GM06990 (cell line): Measurements from ENCODE around the gene UROC1.

ENCODE experiments used
- DNase-seq: peaks from one replicate; pipeline ENCODE4 v3.0.0-alpha.2; 2011; ENCODE audit not compliant: insufficient read length; ENCODE audit errors: extremely low read depth
- H3K27me3 ChIP-seq: replicated peaks from 2 replicates; pipeline ENCODE4 v1.6.0; 2011; ENCODE audit warnings: low read length; ENCODE audit not compliant: control insufficient read depth, insufficient read depth
- H3K36me3 ChIP-seq: 2 replicates; pipeline ENCODE4 v1.5.1; 2011; ENCODE audit warnings: low read length; ENCODE audit not compliant: control insufficient read depth, insufficient read depth
- H3K4me3 ChIP-seq: replicated peaks from 2 replicates; pipeline ENCODE4 v1.5.1; 2011; ENCODE audit warnings: low read depth, mild to moderate bottlenecking, control low read depth, low read length
- TF ChIP-seq, protein P1 (sequence below): IDR thresholded peaks from 2 replicates; pipeline ENCODE4 v1.5.1; 2011; ENCODE audit warnings: low read length, control low read depth, mild to moderate bottlenecking, inconsistent platforms; ENCODE audit not compliant: insufficient read depth, poor library complexity, severe bottlenecking

UROC1 gene

DNA sequence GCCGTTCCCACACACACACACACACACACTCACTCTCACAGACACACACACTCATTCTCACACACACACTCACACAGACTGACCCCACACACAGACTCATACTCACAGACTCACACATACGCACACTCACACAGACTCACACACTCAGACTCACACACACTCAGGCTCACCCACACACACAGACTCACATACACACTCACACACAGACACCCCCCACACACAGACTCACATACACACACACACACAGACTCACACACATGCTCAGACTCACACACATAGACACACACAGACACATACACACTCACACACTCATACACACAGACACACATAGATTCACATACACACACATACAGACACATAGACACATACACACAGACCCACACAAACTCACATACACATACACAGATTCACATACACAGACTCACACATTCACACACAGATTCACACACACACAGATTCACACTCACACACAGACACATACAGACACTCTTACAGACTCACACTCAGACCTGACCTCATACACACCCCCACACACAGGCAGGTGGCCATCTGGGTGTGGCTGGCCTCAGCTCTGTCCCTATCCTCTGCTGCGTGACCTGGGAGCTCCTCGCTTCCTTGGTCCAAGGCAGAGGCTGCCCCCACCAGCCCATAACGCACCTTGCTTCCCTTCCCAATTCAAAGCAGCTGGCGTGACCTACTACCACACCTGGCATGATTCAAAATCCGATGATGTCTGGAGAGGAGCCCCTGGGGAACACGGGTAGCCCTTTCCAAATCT is 39.3 kb upstream of the UROC1 start:
- TF ChIP-seq, protein P1, sequence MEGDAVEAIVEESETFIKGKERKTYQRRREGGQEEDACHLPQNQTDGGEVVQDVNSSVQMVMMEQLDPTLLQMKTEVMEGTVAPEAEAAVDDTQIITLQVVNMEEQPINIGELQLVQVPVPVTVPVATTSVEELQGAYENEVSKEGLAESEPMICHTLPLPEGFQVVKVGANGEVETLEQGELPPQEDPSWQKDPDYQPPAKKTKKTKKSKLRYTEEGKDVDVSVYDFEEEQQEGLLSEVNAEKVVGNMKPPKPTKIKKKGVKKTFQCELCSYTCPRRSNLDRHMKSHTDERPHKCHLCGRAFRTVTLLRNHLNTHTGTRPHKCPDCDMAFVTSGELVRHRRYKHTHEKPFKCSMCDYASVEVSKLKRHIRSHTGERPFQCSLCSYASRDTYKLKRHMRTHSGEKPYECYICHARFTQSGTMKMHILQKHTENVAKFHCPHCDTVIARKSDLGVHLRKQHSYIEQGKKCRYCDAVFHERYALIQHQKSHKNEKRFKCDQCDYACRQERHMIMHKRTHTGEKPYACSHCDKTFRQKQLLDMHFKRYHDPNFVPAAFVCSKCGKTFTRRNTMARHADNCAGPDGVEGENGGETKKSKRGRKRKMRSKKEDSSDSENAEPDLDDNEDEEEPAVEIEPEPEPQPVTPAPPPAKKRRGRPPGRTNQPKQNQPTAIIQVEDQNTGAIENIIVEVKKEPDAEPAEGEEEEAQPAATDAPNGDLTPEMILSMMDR = no peak
- no peak for DNase-seq
- Histone ChIP-seq H3K4me3 (no peak overlapping the region), H3K27me3 (peaks cover 1% of the 10 kb centered on the region), H3K36me3 (no peaks in the 10 kb centered on the region)

DNA sequence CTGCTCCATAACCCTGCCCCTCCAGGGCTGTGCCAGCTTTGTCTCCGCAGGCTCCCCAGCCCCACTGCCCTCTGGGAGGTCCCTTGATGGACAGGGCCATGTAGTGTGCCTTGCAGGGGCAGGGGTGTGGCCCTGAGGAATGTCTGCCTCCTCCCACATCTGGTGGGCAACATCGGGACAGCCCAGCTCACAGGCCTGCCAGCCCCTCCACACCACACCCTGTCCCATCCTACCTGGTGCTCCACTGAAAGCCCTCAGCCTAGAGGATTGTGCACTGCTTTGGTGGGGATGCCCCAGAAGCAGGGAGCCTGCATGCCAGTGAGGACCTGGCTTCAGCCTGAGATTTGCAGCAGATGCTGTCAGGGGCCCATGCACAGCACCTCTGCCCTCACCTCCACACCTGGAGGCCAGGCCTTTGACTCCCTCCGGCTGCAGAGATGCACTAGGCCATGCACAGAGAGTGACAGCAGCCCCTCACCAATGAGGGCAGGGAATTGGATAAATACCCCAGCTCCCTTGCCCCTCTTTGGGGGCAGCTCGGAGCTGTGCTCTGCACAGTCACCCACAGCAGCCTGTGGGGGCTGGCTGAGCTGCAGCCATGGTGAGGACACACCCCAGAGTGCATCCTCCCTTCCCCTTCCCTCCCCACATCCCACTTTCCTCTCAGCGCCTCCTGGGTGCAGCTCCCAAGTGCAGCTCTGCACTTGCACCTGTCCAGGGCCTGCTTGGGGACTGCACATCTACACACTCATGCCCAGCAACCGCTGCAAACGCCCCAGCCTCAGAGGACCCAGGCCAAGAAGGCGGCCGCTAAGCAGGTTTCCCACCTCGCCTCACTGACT is 38.4 kb upstream of the UROC1 start:
- H3K36me3 ChIP-seq = no peaks in the 10 kb centered on the region
- H3K4me3 ChIP-seq = no peak overlapping the region
- TF ChIP-seq, protein P1 = no peak
- peaks cover 1% of the 10 kb centered on the region for H3K27me3 ChIP-seq
- DNase-seq = no peak

DNA sequence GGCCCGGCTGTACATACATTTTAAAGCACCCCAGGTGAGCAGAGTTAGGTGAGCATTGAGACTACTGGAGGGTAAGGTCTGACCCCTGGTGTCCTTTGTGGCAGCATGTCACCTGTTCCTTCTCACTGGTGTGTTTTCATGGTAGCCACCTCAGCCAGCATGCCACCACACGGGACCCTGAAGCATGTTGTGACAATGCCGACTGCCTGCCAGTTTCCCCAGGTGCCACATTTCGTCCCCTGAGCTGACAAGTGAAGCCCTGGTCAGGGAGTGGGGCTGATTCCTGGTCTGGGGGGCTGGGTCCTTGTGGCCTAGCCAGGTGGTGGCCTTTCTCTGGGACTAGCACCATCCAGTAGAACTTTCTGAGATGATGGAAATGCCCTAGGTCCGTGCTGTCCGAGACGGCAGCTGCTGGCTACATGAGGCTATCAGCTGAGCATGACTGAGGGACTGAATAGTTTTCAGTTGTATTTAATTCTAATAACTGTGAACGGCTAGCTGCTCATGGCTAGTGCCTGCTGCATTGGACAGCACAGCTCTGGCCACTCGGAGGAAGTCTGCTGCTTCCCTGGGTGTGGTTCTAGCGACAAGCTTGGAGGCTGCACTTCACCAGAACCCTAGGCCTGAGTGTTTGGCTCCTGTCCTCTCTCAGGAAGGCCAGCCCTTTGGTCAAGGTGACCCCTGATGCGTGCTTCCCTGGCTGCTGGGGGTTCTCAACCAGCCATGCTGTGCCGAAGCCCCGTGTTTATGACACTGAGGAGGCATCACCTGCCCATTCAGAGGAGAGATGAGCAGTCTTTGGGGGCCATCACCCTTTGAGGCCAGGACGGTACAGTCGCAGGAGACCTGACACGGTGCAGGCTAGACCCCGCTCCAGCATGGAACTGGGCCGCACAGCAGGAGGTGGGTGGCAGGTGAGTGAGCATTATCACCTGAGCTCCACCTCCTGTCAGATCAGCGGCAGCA is 37.3 kb upstream of the UROC1 start:
- Histone ChIP-seq H3K36me3 (no peaks in the 10 kb centered on the region), H3K27me3 (peaks cover 1% of the 10 kb centered on the region; the same call in 1 of the 2 replicates), H3K4me3 (no peak overlapping the region)
- TF ChIP-seq, protein P1 = no peak
- no peak for DNase-seq

GRCh38 chr3:126553284-126554084 is 35.9 kb upstream of the UROC1 start:
- Histone ChIP-seq H3K36me3 (no peaks in the 10 kb centered on the region), H3K27me3 (no peaks in the 10 kb centered on the region; the same call in 1 of the 2 replicates), H3K4me3 (no peak overlapping the region)
- no peak for DNase-seq
- TF ChIP-seq, protein P1 = no peak
